BJ (cell line): ENCODE measurements around the gene MKRN1. TPM values are rescaled to one million over a fixed set of nuclear protein-coding genes. Genes with fewer than 3 reads are reported as not detected.

Source experiments
- CTCF ChIA-PET: fragments of 350-600 bp; formaldehyde crosslinking; extraction: SDS; loops from one replicate; lab custom pipeline; 2021; ENCODE audit warnings: antibody characterized with exemption, inconsistent platforms; lab: Yijun Ruan, JAX
- POLR2A ChIA-PET: fragments of 300-600 bp; sonication (Branson Sonifier 250); formaldehyde crosslinking; extraction: SDS; loops from one replicate; lab custom pipeline; 2021; ENCODE audit warnings: antibody characterized with exemption; lab: Charles Lee
- DNase-seq: peaks from one replicate; pipeline ENCODE4 v3.0.0-alpha.2; 2011; ENCODE audit warnings: low read depth
- H3K27me3 ChIP-seq: 2 replicates; pipeline ENCODE4 v1.6.0; 2011; ENCODE audit warnings: low read length; ENCODE audit not compliant: control insufficient read depth, insufficient read depth
- H3K36me3 ChIP-seq: 2 replicates; pipeline ENCODE4 v1.5.1; 2011; ENCODE audit warnings: low read length; ENCODE audit not compliant: control insufficient read depth, insufficient read depth
- H3K4me3 ChIP-seq: 2 replicates; pipeline ENCODE4 v1.5.1; 2011; ENCODE audit warnings: low read depth, mild to moderate bottlenecking, control low read depth, low read length
- polyA plus RNA-seq: library from polyadenylated mRNA; depleted of rRNA; stranded (reverse); fragments of >200 nt; gene quantifications from 2 replicates; pipeline ENCODE4 v1.2.3, GENCODE V29; 2011
- TF ChIP-seq, protein P1 (sequence below): IDR thresholded peaks from 2 replicates; pipeline ENCODE4 v1.5.1; 2011; ENCODE audit warnings: low read depth, mild to moderate bottlenecking, control low read depth, inconsistent platforms, low read length, moderate library complexity; ENCODE audit not compliant: insufficient read depth

Gene MKRN1
- polyA plus RNA-seq, 1 experiment = 61.2 TPM

GRCh38 chr7:140484479-140484878, 5.2 kb upstream of the MKRN1 start:
- ChIA-PET CTCF (no interaction called here), POLR2A (no interaction called here)
- peaks cover 10% of the 10 kb centered on the region for H3K27me3 ChIP-seq
- TF ChIP-seq, protein P1, sequence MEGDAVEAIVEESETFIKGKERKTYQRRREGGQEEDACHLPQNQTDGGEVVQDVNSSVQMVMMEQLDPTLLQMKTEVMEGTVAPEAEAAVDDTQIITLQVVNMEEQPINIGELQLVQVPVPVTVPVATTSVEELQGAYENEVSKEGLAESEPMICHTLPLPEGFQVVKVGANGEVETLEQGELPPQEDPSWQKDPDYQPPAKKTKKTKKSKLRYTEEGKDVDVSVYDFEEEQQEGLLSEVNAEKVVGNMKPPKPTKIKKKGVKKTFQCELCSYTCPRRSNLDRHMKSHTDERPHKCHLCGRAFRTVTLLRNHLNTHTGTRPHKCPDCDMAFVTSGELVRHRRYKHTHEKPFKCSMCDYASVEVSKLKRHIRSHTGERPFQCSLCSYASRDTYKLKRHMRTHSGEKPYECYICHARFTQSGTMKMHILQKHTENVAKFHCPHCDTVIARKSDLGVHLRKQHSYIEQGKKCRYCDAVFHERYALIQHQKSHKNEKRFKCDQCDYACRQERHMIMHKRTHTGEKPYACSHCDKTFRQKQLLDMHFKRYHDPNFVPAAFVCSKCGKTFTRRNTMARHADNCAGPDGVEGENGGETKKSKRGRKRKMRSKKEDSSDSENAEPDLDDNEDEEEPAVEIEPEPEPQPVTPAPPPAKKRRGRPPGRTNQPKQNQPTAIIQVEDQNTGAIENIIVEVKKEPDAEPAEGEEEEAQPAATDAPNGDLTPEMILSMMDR = no peak
- no peaks in the 10 kb centered on the region for H3K36me3 ChIP-seq
- H3K4me3 ChIP-seq = no peak overlapping the region
- no peak for DNase-seq

- POLR2A ChIA-PET = no interaction called here
- CTCF ChIA-PET = interaction anchor here (0.5 kb wide), 1 partner anchor 39 kb away, joined by 3 read pairs; no protein-coding TSS in a partner anchor
- peak overlapping the region; percentile 98 for H3K4me3 ChIP-seq
- H3K27me3 ChIP-seq = peaks cover 5% of the 10 kb centered on the region
- H3K36me3 ChIP-seq = no peaks in the 10 kb centered on the region
- TF ChIP-seq, protein P1 = no peak
- no peak for DNase-seq
Observed at GRCh38 chr7:140479739-140480084, 407 bp upstream of the MKRN1 start.

GRCh38 chr7:140478246-140479061, 851 bp downstream of the MKRN1 start:
- H3K27me3 ChIP-seq = no peaks in the 10 kb centered on the region
- ChIA-PET CTCF (interaction anchor here (0.7 to 1.6 kb wide), 4 partner anchors 13 to 178 kb away, joined by 3 to 4 read pairs (median 4); no protein-coding TSS in a partner anchor), POLR2A (interaction anchor here (0.6 kb wide), 1 partner anchor 91 kb away, joined by 3 read pairs; no protein-coding TSS in a partner anchor)
- H3K36me3 ChIP-seq = no peaks in the 10 kb centered on the region
- TF ChIP-seq, protein P1 = no peak
- H3K4me3 ChIP-seq = peak overlapping the region; percentile 98
- DNase-seq = no peak

GRCh38 chr7:140476698-140477261, 2.5 kb downstream of the MKRN1 start:
- Histone ChIP-seq H3K27me3 (no peaks in the 10 kb centered on the region), H3K36me3 (no peaks in the 10 kb centered on the region), H3K4me3 (no peak overlapping the region)
- DNase-seq = no peak
- TF ChIP-seq, protein P1 = no peak
- ChIA-PET POLR2A (no interaction called here), CTCF (interaction anchor here (1.0 to 1.6 kb wide), 7 partner anchors 20 to 180 kb away, joined by 3 to 4 read pairs (median 3); no protein-coding TSS in a partner anchor)

GRCh38 chr7:140475747-140476333, 3.5 kb downstream of the MKRN1 start:
- TF ChIP-seq, protein P1 = peak; percentile 54
- ChIA-PET CTCF (interaction anchor here (1.0 to 1.6 kb wide), 7 partner anchors 19 to 177 kb away, joined by 3 to 5 read pairs (median 3); no protein-coding TSS in a partner anchor), POLR2A (no interaction called here)
- DNase-seq = no peak
- peaks cover 3% of the 10 kb centered on the region for H3K36me3 ChIP-seq
- H3K27me3 ChIP-seq = no peaks in the 10 kb centered on the region
- no peak overlapping the region for H3K4me3 ChIP-seq
